SJCRH30 (cell line): ENCODE results near the gene FSTL5. TPM values are rescaled to one million over a fixed set of nuclear protein-coding genes. Genes with fewer than 3 reads are reported as not detected.

Source experiments
- DNase-seq, 2 experiments: peaks; one replicate each; pipeline ENCODE4 v3.0.0-alpha.2; 2015 to 2020
- H3K27ac ChIP-seq: fragments of 250-450 bp; sonication (Bioruptor Pico); 2 replicates; pipeline ENCODE4 v1.5.1; 2020; ENCODE audit warnings: mild to moderate bottlenecking, moderate library complexity
- H3K27me3 ChIP-seq: fragments of 250-450 bp; sonication (Bioruptor Pico); 2 replicates; pipeline ENCODE4 v1.5.1; 2020; ENCODE audit warnings: mild to moderate bottlenecking, moderate library complexity
- H3K36me3 ChIP-seq: fragments of 250-450 bp; sonication (Bioruptor Pico); 2 replicates; pipeline ENCODE4 v1.5.1; 2020; ENCODE audit warnings: mild to moderate bottlenecking, moderate library complexity
- H3K4me1 ChIP-seq: fragments of 250-450 bp; sonication (Bioruptor Pico); 2 replicates; pipeline ENCODE4 v1.5.1; 2020; ENCODE audit warnings: mild to moderate bottlenecking, moderate library complexity
- H3K4me3 ChIP-seq: fragments of 250-450 bp; sonication (Bioruptor Pico); 2 replicates; pipeline ENCODE4 v1.5.1; 2020; ENCODE audit warnings: mild to moderate bottlenecking, moderate library complexity
- H3K9me3 ChIP-seq: fragments of 250-450 bp; sonication (Bioruptor Pico); replicated peaks from 2 replicates; pipeline ENCODE4 v1.5.1; 2020; ENCODE audit warnings: mild to moderate bottlenecking, moderate library complexity
- total RNA-seq: library from RNA; depleted of rRNA; stranded (reverse); fragments of >200 nt; shearing (Covaris generic); gene quantifications from 2 replicates; pipeline ENCODE4 v1.2.3, GENCODE V29; 2014

FSTL5 gene
- total RNA-seq, 1 experiment from 2014 or later = 0.02 TPM

GRCh38 chr4:161936625-161937550 is 226.9 kb downstream of the FSTL5 start:
- Histone ChIP-seq H3K4me1 (no peaks in the 10 kb centered on the region), H3K27ac (no peak overlapping the region), H3K27me3 (no peaks in the 10 kb centered on the region), H3K36me3 (no peaks in the 10 kb centered on the region), H3K9me3 (no peaks in the 10 kb centered on the region), H3K4me3 (no peak overlapping the region)
- DNase-seq = peak; percentile 6 to 7

- no peaks in the 10 kb centered on the region for H3K27me3 ChIP-seq
- H3K9me3 ChIP-seq = no peaks in the 10 kb centered on the region
- no peak for DNase-seq
- H3K36me3 ChIP-seq = no peaks in the 10 kb centered on the region
- H3K27ac ChIP-seq = no peak overlapping the region
- H3K4me1 ChIP-seq = no peaks in the 10 kb centered on the region
- no peak overlapping the region for H3K4me3 ChIP-seq
Observed at GRCh38 chr4:161931089-161931488, 232.7 kb downstream of the FSTL5 start.

GRCh38 chr4:161929956-161930355 is 233.8 kb downstream of the FSTL5 start:
- no peaks in the 10 kb centered on the region for H3K27me3 ChIP-seq
- H3K36me3 ChIP-seq = no peaks in the 10 kb centered on the region
- DNase-seq = no peak

GRCh38 chr4:161926033-161926828 is 237.6 kb downstream of the FSTL5 start:
- Histone ChIP-seq H3K27ac (no peak overlapping the region), H3K4me3 (no peak overlapping the region), H3K27me3 (no peaks in the 10 kb centered on the region), H3K36me3 (no peaks in the 10 kb centered on the region), H3K4me1 (no peaks in the 10 kb centered on the region), H3K9me3 (no peaks in the 10 kb centered on the region)
- DNase-seq = no peak

More at GRCh38 chr4:161929956-161930355, 233.8 kb downstream of the FSTL5 start:
- Histone ChIP-seq H3K27ac (no peak overlapping the region), H3K4me3 (no peak overlapping the region), H3K4me1 (no peaks in the 10 kb centered on the region), H3K9me3 (no peaks in the 10 kb centered on the region)

- H3K27me3 ChIP-seq = no peaks in the 10 kb centered on the region
- H3K36me3 ChIP-seq = no peaks in the 10 kb centered on the region
- no peak for DNase-seq
- H3K4me1 ChIP-seq = no peaks in the 10 kb centered on the region
- H3K4me3 ChIP-seq = no peak overlapping the region
- no peaks in the 10 kb centered on the region for H3K9me3 ChIP-seq
- no peak overlapping the region for H3K27ac ChIP-seq
Observed at GRCh38 chr4:161920304-161921052, 243.3 kb downstream of the FSTL5 start.

- H3K27me3 ChIP-seq = no peaks in the 10 kb centered on the region
- no peak overlapping the region for H3K27ac ChIP-seq
- H3K4me3 ChIP-seq = no peak overlapping the region
- DNase-seq = no peak
- no peaks in the 10 kb centered on the region for H3K36me3 ChIP-seq
- no peaks in the 10 kb centered on the region for H3K4me1 ChIP-seq
- H3K9me3 ChIP-seq = no peaks in the 10 kb centered on the region
Observed at GRCh38 chr4:161919442-161920220, 244.2 kb downstream of the FSTL5 start.

- DNase-seq = no peak
- no peaks in the 10 kb centered on the region for H3K9me3 ChIP-seq
- no peak overlapping the region for H3K27ac ChIP-seq
Observed at GRCh38 chr4:161916035-161916434, 247.8 kb downstream of the FSTL5 start.

GRCh38 chr4:161907590-161907955 is 256.2 kb downstream of the FSTL5 start:
- Histone ChIP-seq H3K9me3 (no peaks in the 10 kb centered on the region), H3K27ac (no peak overlapping the region), H3K27me3 (no peaks in the 10 kb centered on the region), H3K36me3 (no peaks in the 10 kb centered on the region), H3K4me1 (no peaks in the 10 kb centered on the region), H3K4me3 (no peak overlapping the region)
- no peak for DNase-seq

More at GRCh38 chr4:161916035-161916434, 247.8 kb downstream of the FSTL5 start:
- H3K4me1 ChIP-seq = no peaks in the 10 kb centered on the region
- H3K36me3 ChIP-seq = no peaks in the 10 kb centered on the region
- no peak overlapping the region for H3K4me3 ChIP-seq
- H3K27me3 ChIP-seq = no peaks in the 10 kb centered on the region

- Histone ChIP-seq H3K27ac (no peak overlapping the region), H3K27me3 (no peaks in the 10 kb centered on the region), H3K4me3 (no peak overlapping the region), H3K4me1 (no peaks in the 10 kb centered on the region), H3K36me3 (no peaks in the 10 kb centered on the region), H3K9me3 (no peaks in the 10 kb centered on the region)
- no peak for DNase-seq
Observed at GRCh38 chr4:161906836-161907589, 256.8 kb downstream of the FSTL5 start.

GRCh38 chr4:161900110-161900509 is 263.7 kb downstream of the FSTL5 start:
- no peak for DNase-seq
- Histone ChIP-seq H3K27ac (no peak overlapping the region), H3K4me3 (no peak overlapping the region), H3K9me3 (no peaks in the 10 kb centered on the region), H3K27me3 (no peaks in the 10 kb centered on the region), H3K4me1 (no peaks in the 10 kb centered on the region), H3K36me3 (no peaks in the 10 kb centered on the region)

GRCh38 chr4:161894493-161895167 is 269.2 kb downstream of the FSTL5 start:
- Histone ChIP-seq H3K4me1 (no peaks in the 10 kb centered on the region), H3K9me3 (no peaks in the 10 kb centered on the region), H3K4me3 (no peak overlapping the region), H3K27ac (no peak overlapping the region), H3K36me3 (no peaks in the 10 kb centered on the region), H3K27me3 (no peaks in the 10 kb centered on the region)
- DNase-seq = no peak

GRCh38 chr4:161894014-161894413 is 269.8 kb downstream of the FSTL5 start:
- no peak overlapping the region for H3K27ac ChIP-seq

GRCh38 chr4:161893566-161893965 is 270.2 kb downstream of the FSTL5 start:
- Histone ChIP-seq H3K4me3 (no peak overlapping the region), H3K27ac (no peak overlapping the region), H3K9me3 (no peaks in the 10 kb centered on the region), H3K4me1 (no peaks in the 10 kb centered on the region), H3K36me3 (no peaks in the 10 kb centered on the region), H3K27me3 (no peaks in the 10 kb centered on the region)
- no peak for DNase-seq

More at GRCh38 chr4:161894014-161894413, 269.8 kb downstream of the FSTL5 start:
- DNase-seq = no peak
- Histone ChIP-seq H3K4me1 (no peaks in the 10 kb centered on the region), H3K27me3 (no peaks in the 10 kb centered on the region), H3K9me3 (no peaks in the 10 kb centered on the region), H3K36me3 (no peaks in the 10 kb centered on the region), H3K4me3 (no peak overlapping the region)
